SK-N-MC (cell line): ENCODE results near the gene TCTN3.
"Not testable (repeated sequence)": the region's sequence is repeated elsewhere in the genome, so short reads cannot be mapped to it uniquely, and the experiment has no call there.

ENCODE experiments used
- DNase-seq: peaks from one replicate; pipeline ENCODE4 v3.0.0-alpha.2; 2011; ENCODE audit warnings: low read depth, low spot score
- H3K27ac ChIP-seq: fragments of 200-600 bp; sonication (generic); 2 replicates; pipeline ENCODE4 v1.5.1; 2016; ENCODE audit warnings: mixed run types
- H3K36me3 ChIP-seq: fragments of 200-600 bp; sonication (generic); 2 replicates; pipeline ENCODE4 v1.6.1; 2017; ENCODE audit warnings: antibody characterized with exemption, low read length, mixed read lengths; ENCODE audit not compliant: insufficient read depth
- H3K4me3 ChIP-seq: fragments of 200-600 bp; sonication (generic); 2 replicates; pipeline ENCODE4 v1.5.1; 2016
- H3K9ac ChIP-seq: fragments of 200-600 bp; sonication (generic); 2 replicates; pipeline ENCODE4 v1.8.0; 2017; ENCODE audit warnings: mixed run types, mixed read lengths; ENCODE audit not compliant: insufficient read length
- H3K9me3 ChIP-seq: fragments of 200-600 bp; sonication (generic); 2 replicates; pipeline ENCODE4 v1.6.1; 2017; ENCODE audit warnings: low read depth, mild to moderate bottlenecking, antibody characterized with exemption, low read length, moderate library complexity, mixed read lengths
- EZH2 ChIP-seq: fragments of 200-600 bp; sonication (generic); IDR thresholded peaks from one replicate; pipeline ENCODE4 v1.6.1; 2017; ENCODE audit warnings: antibody characterized with exemption
- FOXP2 ChIP-seq: optimal IDR thresholded peaks from 2 replicates; pipeline ENCODE3; 2011; ENCODE audit warnings: mild to moderate bottlenecking, moderate library complexity; ENCODE audit not compliant: insufficient read depth; ENCODE audit errors: extremely low read length, control extremely low read depth
- POLR2AphosphoS5 ChIP-seq: IDR thresholded peaks from 2 replicates; pipeline ENCODE4 v1.6.1; 2012; ENCODE audit warnings: mild to moderate bottlenecking, low read depth, low read length, borderline replicate concordance

The TCTN3 gene

DNA sequence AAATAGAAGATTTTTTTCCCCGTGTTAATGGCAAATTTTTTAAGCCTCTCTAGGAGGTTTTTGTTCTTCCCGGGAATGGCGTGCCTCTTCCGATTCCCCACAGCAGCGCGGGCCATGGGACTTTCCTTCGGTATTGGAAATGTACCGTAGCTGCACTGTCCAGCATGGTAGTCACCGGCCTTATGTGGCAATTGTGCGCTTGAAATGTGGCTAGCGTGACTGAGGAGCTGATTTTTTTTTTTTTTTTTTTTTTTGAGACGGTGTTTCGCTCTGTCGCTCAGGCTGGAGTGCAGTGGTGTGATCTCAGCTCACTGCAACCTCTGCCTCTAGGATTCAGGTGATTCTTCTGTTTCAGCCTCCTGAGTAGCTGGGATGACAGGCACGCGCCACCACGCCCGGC lies 938 bp upstream of the TCTN3 start:
- H3K36me3 ChIP-seq = no peaks in the 10 kb centered on the region
- no peak overlapping the region for H3K9ac ChIP-seq
- no peak for TF ChIP-seq FOXP2
- no peak for TF ChIP-seq EZH2
- TF ChIP-seq POLR2AphosphoS5 = no peak
- no peak overlapping the region; the same call in 1 of the 2 replicates for H3K4me3 ChIP-seq
- no peak overlapping the region for H3K27ac ChIP-seq
- no peaks in the 10 kb centered on the region for H3K9me3 ChIP-seq
- DNase-seq = no peak

DNA sequence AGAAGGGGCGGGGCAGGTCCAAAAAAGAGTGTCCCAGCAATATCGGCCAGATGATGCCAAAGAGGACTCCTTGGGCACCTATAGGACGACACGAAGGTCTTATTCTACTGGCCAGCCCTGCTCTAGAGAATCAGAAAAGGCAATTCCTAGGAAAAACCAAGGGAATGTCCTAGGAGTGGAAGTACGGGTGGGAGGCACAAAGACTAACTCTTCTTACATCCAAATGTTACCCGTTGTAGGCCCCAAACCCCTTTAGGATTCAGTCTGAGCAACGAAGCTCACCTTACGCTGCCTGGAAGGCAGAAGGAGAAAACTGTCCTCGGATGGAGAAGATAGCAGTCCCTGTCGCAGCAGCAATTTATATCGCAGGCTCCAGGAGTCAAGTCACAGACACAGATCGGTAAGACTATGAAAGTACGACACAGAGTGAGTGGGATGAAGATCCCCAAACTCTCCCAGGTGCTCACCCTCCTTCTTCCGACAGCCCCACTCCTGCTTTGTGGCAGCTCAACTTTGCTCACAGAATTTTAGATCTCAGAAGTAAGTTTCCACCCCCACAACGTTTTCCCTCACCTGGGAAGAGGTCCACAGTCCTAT lies 558 bp downstream of the TCTN3 start:
- Histone ChIP-seq H3K9me3 (no peaks in the 10 kb centered on the region), H3K9ac (peak overlapping the region; percentile 84), H3K27ac (no peak overlapping the region), H3K36me3 (peaks cover 4% of the 10 kb centered on the region; the same call in 1 of the 2 replicates), H3K4me3 (peak overlapping the region; percentile 87)
- DNase-seq = no peak
- TF ChIP-seq EZH2 (no peak), POLR2AphosphoS5 (no peak), FOXP2 (no peak)

DNA sequence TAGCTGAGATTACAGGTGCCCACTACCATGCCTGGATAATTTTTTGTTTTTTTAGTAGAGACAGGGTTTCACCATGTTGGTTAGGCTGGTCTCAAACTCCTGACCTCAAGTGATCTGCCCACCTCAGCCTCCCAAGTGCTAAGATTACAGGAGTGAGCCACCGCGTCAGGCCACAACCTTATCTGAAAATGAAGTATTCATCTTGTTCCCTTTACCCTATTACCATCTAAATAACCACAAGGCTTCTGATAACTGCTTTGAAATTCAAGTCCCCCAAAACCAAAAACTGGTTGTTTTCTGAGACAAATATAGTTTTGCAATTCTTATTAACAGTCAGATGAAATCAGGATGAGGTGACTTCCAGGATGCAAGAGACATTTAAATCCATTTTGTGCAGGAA lies 2.4 kb downstream of the TCTN3 start:
- Histone ChIP-seq H3K9ac (no peak overlapping the region), H3K27ac (no peak overlapping the region), H3K9me3 (no peaks in the 10 kb centered on the region), H3K4me3 (no peak overlapping the region), H3K36me3 (peaks cover 12% of the 10 kb centered on the region; the same call in 1 of the 2 replicates)
- no peak for DNase-seq
- no peak for TF ChIP-seq FOXP2
- TF ChIP-seq POLR2AphosphoS5 = no peak
- no peak for TF ChIP-seq EZH2

DNA sequence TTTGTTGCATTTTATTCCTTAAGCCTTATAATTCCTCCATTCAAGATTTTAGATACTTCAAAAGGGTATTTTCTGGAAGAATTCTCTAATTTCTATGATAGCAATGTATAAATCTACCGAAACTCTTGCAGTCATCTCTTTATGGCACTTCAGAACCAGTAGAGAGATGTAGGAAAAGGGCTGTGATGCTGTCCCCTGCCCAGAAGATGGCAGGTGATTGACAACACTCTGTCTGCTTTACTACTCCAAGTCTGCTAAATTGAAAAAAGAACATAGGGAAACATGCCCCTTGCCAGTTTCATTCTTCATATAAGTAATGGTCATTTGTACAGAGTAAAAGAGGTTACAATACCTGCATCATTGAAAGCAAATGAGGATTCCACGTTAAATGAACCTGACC lies 5.1 kb downstream of the TCTN3 start:
- Histone ChIP-seq H3K9me3 (no peaks in the 10 kb centered on the region), H3K36me3 (peaks cover 14% of the 10 kb centered on the region; the same call in 1 of the 2 replicates)

DNA sequence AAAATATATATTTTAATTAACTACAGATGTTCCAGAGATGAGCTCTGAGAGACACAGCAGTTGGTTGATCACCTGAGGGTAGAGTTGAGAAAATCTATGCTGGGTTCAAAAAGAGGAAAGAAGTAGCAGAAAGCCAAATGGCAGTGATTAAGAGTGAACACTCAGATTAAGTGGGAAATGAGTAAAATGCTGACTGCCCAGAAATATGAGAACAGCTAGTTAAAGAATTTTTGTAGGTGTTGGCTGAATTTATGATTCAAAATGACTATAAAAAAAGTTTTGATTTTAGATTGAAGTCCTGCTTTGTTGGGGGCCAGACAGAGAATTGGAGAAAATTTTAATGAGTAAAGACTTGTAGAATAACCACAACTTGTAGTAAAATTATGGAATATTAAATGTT lies 9.8 kb downstream of the TCTN3 start:
- Histone ChIP-seq H3K4me3 (no peak overlapping the region), H3K9me3 (no peaks in the 10 kb centered on the region), H3K27ac (peak overlapping the region; percentile 89), H3K9ac (peak overlapping the region; percentile 15), H3K36me3 (peaks cover 23% of the 10 kb centered on the region)
- TF ChIP-seq FOXP2 = no peak
- TF ChIP-seq POLR2AphosphoS5 = no peak
- no peak for TF ChIP-seq EZH2
- no peak for DNase-seq

More for the DNA sequence above, 5.1 kb downstream of the TCTN3 start:
- Histone ChIP-seq H3K9ac (no peak overlapping the region), H3K27ac (no peak overlapping the region), H3K4me3 (no peak overlapping the region)
- TF ChIP-seq FOXP2 (no peak), POLR2AphosphoS5 (no peak), EZH2 (no peak)
- no peak for DNase-seq

DNA sequence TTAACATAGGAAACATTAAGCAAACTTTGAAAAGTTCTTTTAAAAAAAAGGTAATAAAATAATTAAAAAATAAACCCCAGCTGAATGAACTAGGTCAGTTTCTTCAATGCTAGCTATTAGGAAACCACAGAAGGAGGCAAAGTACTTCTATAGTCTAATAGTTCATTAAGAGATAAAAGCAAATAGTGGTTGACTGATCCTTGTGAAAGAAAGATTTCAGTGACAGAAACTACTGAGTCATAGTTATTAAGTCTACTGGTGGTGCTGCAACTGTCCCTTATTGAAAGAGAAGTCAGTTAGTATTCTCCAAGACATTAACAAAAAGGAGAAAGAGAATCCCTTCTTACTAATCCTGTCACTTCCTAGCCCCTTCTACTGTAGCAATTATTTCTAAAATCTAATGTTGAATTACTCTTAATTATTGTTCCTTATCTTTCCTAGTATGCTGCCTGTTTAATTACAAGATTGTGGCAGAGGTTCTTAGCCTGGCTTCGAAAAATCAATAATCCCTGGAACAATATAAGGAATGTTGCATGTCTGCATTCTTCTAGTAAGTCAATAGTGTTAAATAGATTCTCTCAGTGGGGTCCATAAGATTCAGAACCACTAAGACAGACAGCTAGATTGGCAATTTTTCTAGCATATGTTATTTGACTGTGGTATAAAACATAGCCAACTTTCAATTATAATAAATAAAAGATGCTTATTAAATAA lies 18.2 kb downstream of the TCTN3 start:
- peaks cover 10% of the 10 kb centered on the region; the same call in 1 of the 2 replicates for H3K36me3 ChIP-seq
- H3K9me3 ChIP-seq = no peaks in the 10 kb centered on the region
- no peak for DNase-seq
- H3K4me3 ChIP-seq = no peak overlapping the region
- TF ChIP-seq FOXP2 (no peak), EZH2 (no peak), POLR2AphosphoS5 (no peak)
- H3K27ac ChIP-seq = no peak overlapping the region
- H3K9ac ChIP-seq = no peak overlapping the region

DNA sequence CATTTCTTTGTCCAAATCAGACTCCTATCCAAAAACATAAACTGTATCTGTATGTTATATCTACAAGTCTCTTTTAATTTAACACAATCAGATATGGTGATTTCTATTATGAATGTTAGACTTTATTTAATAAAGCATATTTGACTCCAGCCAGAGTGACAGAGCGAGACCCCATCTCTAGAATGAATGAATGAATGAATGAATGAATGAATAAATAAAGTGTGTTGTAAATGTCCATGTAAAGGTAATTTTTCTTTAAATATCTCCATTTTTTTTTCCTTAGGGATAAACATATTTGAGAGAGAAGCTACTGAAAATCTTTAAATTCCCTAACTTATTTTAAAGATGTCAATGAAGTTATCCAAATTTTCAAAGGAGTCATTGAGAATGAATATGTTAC lies 19.1 kb downstream of the TCTN3 start:
- TF ChIP-seq FOXP2 (no peak), POLR2AphosphoS5 (no peak), EZH2 (no peak)
- no peak overlapping the region for H3K27ac ChIP-seq
- H3K36me3 ChIP-seq = peaks cover 3% of the 10 kb centered on the region; the same call in 1 of the 2 replicates

DNA sequence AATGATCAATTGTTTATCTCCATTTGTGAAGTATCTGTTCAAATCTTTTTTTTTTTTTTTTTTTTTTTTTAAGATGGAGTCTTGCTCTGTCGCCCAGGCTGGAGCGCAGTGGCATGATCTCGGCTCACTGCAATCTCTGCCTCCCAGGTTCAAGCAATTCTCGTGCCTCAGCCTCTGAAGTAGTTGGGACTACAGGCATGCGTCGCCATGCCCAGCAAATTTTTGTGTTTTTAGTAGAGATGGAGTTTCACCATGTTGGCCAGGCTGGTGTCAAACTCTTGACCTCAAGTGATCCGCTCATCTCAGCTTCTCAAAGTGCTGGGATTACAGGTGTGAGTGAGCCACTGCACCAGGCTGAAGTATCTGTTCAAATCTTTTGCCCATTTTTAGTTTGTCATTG lies 21.1 kb downstream of the TCTN3 start:
- DNase-seq, H3K36me3 ChIP-seq, H3K9me3 ChIP-seq, H3K4me3 ChIP-seq, H3K9ac ChIP-seq, H3K27ac ChIP-seq: not testable (repeated sequence)

More for the DNA sequence above, 19.1 kb downstream of the TCTN3 start:
- DNase-seq = no peak
- Histone ChIP-seq H3K9ac (no peak overlapping the region), H3K9me3 (no peaks in the 10 kb centered on the region), H3K4me3 (no peak overlapping the region)
